Right hindlimb (tissue), 1 donor: Measurements from ENCODE around the gene MT4.

ENCODE experiments used
- DNase-seq: peaks from one replicate; pipeline ENCODE4 v3.0.0-alpha.2; 2018

Gene MT4

GRCh38 chr16:56564793-56565477 is at the start of gene MT4:
Gene MT4, plus strand, starts transcription at chr16:56565073. Its CDS starts 56 bp downstream, at chr16:56565129.
- DNase-seq = no peak

- DNase-seq = no peak
Observed at GRCh38 chr16:56515665-56516064, 49.2 kb upstream of the MT4 start.

GRCh38 chr16:56517206-56517605 is 47.7 kb upstream of the MT4 start:
- DNase-seq = no peak

GRCh38 chr16:56518425-56518824 is 46.4 kb upstream of the MT4 start:
- DNase-seq = no peak

GRCh38 chr16:56519459-56520250 is 45.2 kb upstream of the MT4 start, which contains the start of gene BBS2:
Gene BBS2, minus strand, starts transcription at chr16:56520024. Its CDS starts 162 bp downstream, at chr16:56519862.
- DNase-seq = peak; percentile 93

- no peak for DNase-seq
Observed at GRCh38 chr16:56520251-56520577, 44.7 kb upstream of the MT4 start.

GRCh38 chr16:56525236-56525635 is 39.6 kb upstream of the MT4 start:
- DNase-seq = peak; percentile 31

- DNase-seq = no peak
Observed at GRCh38 chr16:56530872-56531271, 34.0 kb upstream of the MT4 start.

- DNase-seq = no peak
Observed at GRCh38 chr16:56532714-56533113, 32.2 kb upstream of the MT4 start.

- DNase-seq = no peak
Observed at GRCh38 chr16:56534847-56535383, 30.0 kb upstream of the MT4 start.

- no peak for DNase-seq
Observed at GRCh38 chr16:56538331-56538730, 26.5 kb upstream of the MT4 start.

GRCh38 chr16:56539656-56540055 is 25.2 kb upstream of the MT4 start:
- DNase-seq = no peak

GRCh38 chr16:56542039-56542438 is 22.8 kb upstream of the MT4 start:
- no peak for DNase-seq

- DNase-seq = no peak
Observed at GRCh38 chr16:56547120-56547948, 17.5 kb upstream of the MT4 start.

- no peak for DNase-seq
Observed at GRCh38 chr16:56547949-56548567, 16.8 kb upstream of the MT4 start.

- no peak for DNase-seq
Observed at GRCh38 chr16:56549161-56549560, 15.7 kb upstream of the MT4 start.

GRCh38 chr16:56549744-56550385 is 15.0 kb upstream of the MT4 start:
- DNase-seq = no peak

- no peak for DNase-seq
Observed at GRCh38 chr16:56551796-56552738, 12.8 kb upstream of the MT4 start.

- DNase-seq = no peak
Observed at GRCh38 chr16:56554441-56554840, 10.4 kb upstream of the MT4 start.

GRCh38 chr16:56558024-56558747 is 6.7 kb upstream of the MT4 start:
- peak; percentile 64 for DNase-seq
